ENCODE measurements around the gene FHL1.
"Not testable (repeated sequence)": the region's sequence is repeated elsewhere in the genome, so short reads cannot be mapped to it uniquely, and the experiment has no call there.

Gene FHL1

DNA sequence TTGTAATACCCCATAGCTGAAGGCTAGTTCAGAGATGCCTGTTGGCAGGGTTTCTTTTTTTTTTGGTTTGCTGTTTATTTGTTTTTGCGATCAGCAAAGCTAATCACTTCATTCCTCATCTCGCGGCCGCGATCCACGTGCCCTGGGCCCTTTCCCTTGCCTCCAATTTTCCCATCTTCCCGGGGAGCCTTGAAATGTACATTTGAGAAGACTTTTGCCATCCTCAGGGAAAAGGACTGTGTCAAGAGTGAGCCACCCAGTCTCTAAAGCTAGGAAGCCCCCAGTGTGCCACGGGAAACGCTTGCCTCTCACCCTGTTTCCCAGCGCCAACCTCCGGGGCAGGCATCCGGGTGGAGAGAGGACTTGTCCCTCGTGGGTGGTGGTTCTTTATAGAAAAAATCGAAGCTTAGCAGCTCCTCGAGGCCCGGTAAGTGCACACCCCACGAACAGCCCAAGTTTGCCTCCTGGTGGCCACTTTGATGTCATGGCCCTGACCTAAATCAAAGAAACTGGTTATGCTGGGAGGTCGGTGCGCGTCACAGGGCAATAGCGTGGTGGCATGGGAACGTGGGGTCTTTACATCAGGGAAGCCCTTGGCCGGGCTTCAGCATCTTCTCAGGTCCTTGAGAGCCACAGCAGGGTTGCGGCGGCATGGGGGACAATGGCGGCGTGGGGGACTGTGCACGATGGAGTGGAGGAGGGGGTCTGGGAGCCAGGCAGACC, 61.8 kb downstream of the FHL1 start:
- no peak for DNase-seq (ENCODE audit: low read depth in 3 of 3)

DNA sequence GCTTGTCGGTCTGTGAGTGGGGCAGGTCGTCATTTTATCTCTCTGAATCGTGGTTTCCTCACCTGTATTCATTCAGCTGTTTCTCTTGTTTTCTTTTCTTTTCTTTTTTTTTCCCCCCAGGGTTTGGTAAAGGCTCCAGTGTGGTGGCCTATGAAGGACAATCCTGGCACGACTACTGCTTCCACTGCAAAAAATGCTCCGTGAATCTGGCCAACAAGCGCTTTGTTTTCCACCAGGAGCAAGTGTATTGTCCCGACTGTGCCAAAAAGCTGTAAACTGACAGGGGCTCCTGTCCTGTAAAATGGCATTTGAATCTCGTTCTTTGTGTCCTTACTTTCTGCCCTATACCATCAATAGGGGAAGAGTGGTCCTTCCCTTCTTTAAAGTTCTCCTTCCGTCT, 62.4 kb downstream of the FHL1 start:
- no peak for DNase-seq (ENCODE audit: low read depth in 3 of 3)

DNA sequence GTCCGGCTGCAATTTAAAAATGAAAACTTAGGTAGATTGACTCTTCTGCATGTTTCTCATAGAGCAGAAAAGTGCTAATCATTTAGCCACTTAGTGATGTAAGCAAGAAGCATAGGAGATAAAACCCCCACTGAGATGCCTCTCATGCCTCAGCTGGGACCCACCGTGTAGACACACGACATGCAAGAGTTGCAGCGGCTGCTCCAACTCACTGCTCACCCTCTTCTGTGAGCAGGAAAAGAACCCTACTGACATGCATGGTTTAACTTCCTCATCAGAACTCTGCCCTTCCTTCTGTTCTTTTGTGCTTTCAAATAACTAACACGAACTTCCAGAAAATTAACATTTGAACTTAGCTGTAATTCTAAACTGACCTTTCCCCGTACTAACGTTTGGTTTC, 62.9 kb downstream of the FHL1 start:
- no peak for DNase-seq (ENCODE audit: low read depth in 3 of 3)

DNA sequence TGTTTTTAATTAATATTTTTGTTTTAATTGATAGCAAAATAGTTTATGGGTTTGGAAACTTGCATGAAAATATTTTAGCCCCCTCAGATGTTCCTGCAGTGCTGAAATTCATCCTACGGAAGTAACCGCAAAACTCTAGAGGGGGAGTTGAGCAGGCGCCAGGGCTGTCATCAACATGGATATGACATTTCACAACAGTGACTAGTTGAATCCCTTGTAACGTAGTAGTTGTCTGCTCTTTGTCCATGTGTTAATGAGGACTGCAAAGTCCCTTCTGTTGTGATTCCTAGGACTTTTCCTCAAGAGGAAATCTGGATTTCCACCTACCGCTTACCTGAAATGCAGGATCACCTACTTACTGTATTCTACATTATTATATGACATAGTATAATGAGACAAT, 63.5 kb downstream of the FHL1 start:
- no peak for DNase-seq (ENCODE audit: low read depth in 3 of 3)

DNA sequence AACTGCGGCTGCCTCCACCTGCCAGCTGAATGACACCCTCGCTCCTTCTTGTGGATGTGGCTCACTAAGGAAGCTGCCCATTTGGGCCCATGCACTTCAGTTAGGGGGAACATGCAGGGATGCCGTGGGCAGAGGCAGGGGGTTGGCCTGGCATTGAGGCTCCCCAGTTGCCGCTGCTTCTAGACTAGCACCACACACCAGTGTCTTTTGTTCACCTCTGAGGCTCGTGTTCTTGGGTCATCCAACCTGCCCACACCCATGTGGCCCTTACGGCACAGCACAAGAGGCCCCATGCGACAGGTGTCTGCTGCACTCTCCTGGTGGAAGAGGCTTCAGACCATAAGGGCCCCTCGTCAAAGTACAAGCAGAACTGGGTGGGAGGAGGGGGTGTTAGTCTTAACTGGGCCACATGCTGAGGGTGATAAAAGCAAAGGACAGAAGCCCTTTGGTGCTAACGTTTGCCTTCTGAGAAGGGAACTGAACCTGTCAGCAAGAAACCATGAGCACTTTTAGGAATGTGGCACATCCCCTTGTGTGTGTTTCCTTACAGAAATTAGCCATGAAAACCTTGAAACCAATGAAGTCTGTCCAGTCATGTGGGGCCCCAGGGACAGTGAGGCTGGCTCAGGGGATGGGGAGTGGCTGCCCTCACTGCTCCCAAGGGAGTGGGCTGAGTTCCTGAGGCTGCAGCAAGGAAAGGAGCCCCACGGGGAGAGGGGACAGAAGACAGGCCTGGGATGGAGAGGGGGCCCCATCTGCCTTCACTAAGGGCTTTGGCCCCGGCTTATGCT, 64.6 kb downstream of the FHL1 start:
- no peak for DNase-seq (ENCODE audit: low read depth in 3 of 3)

DNA sequence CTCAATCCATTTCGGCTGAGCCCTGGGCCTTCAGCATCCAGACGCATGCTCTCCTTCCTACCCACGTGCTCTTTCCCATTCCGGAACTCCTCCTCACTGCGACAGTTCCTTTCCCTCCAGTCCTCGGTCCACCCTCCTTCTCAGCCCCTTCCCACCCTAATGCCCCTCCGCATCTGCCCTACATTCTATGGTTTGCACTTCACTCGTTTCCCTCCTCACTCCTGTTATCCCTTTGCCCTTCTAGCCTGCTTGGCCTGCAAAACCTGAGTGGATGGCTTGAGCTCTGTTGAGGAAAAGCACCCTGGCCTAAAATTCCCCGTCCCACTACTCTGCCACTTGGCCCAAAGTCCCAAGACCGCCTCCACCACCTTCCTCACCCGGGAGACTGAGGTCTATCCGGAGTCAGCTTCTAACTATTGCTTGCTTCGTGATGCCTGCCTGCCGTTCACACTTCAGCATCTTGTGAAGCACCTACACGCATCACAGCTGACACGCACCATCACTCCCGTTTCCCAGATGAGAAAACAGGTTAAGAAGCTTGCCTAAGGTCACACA, 65.3 kb downstream of the FHL1 start:
- DNase-seq (ENCODE audit: low read depth in 3 of 3) = no peak

DNA sequence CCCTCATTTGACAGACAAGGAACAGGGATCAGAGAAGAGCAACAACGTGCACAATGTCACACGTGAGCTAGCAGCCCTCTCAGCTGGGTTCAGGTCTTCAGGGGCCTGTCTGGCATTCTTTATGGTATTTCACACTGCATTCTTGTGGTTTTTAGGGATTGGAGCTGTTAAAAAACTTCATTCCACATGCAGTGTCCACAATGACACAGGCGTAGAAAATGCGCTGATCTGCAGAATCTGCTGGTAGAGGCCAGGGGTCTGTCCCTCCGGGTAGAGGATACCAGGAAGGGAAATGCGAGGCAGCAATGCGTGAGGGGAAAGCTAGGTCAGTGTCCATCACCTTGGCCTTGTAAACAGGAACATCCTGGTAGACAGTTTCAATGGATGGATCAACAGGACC, 67.2 kb downstream of the FHL1 start:
- no peak for DNase-seq (ENCODE audit: low read depth in 3 of 3)

DNA sequence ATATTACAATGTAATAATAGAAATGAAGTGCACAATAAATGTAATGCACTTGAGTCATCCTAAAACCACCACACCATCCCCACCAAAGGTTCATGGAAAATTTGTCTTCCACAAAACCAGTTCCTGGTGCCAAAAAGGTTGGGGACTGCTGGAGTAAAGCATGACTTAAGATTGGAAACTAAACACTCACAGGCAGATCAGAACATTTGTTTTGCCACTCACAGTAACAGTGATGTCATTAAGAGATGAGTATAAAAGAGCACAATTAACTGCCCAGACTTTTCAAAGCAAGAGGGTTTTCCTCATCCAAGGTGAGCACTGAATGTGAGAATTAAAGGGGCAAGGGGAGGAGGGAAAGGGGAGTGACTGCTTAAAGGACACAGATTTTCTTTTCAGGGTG, 68.2 kb downstream of the FHL1 start:
- DNase-seq (ENCODE audit: low read depth in 3 of 3) = no peak

DNA sequence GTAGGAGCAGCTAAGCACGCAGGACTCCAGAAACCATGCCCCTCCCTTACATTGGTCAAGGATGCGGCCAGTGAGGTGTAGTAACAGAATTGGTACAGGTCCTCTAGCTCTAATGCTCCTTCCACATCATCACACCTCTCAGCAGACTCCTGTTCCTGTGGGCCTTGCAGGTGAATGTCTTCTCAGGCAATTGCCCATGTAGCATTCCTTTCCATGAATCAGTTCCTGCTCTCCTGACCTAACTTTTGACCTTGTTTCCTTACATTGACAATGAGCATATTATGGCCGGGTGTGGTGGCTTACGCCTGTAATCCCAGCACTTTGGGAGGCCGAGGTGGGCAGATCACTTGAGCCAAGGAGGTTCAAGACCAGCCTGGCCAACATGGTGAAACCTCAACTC, 72.6 kb downstream of the FHL1 start:
- DNase-seq (ENCODE audit: low read depth in 3 of 3) = no peak

DNA sequence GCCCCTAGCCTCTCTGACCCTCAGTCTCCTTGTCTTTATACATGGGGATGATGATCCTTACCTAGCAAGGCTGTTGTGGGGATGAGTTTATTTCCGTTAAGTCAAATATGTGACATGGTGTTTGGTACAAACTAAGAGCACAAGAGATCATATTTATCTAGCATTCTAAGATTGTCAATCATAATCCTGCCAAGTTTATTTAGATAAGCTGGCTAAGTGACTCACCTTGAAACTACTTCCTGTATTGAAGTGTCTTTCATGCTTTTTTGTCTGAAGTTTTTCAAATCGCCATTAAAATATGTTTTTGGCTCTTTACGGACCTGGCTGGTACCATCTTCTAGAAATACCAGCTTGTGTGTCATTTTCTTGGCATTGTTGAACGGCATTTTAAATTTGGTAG, 73.2 kb downstream of the FHL1 start:
- no peak for DNase-seq (ENCODE audit: low read depth in 3 of 3)

DNA sequence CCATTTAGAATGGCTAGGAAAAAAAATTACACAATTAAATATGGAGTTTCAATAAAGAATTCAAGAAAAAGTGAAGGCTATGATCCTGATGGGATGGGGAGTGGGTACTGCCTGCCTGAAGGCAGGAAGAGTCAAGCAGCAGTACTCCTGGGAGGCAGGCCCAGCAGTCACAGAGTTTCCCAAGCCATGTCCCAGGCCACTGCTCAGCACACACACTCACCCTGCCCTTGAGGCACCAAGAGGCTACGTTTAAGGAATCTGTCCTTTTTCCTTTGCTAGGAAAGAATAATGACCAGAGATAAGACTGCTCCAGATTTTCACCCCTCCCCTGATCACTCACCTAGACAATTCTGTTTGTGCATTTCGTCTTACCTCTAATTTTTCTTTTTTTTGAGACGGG, 73.6 kb downstream of the FHL1 start:
- DNase-seq (ENCODE audit: low read depth in 3 of 3) = no peak

DNA sequence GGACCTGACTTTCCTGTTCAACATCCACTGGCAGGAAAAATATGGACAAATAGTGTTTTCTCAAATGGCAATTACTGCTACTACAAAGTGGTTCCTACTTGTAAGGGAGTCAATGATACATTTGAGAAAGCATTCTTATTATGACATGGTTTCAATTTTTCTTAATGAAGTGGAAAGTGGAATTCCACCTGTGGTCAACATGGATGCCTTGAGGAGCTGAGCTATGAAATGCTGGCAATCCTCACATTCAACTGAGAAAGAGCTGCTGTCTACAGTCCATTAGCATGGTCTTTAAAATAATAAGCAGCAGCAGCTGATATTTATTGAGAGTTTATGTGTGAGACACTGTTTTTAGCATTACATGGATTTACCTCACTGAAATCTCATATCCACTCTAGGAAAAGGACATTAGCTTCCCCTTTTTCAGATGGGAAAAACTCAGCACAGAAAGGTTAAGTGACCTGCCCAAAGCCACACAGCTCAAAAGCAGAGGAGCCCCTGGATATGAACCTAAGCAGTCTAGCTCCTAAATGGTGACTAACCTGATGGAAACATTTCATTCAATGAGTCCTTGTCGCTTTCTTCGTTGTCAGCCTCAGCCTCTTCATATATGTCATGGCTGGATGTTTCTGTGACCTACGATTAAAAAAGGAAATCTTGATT, 74.6 kb downstream of the FHL1 start:
- DNase-seq (ENCODE audit: low read depth in 3 of 3) = no peak

DNA sequence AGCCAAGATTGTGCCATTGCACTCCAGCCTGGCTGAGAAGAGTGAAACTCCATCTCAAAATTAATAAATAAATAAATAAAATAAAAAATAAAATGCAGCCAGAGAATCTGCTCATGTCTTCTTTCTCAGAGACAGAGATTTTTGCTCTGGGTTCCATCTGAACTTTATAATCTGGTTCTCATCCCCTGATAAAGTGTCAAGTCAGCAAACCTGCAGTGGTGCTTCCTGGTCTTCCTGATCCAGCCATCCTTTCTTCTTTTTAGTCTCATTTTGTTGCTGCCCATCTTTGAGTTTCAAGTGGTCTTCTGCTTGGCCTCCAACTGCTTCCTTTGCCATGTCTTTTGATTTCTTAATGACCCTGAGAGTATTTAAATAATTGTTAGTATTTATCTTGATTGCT, 79.7 kb downstream of the FHL1 start:
- DNase-seq (ENCODE audit: low read depth in 3 of 3) = no peak

DNA sequence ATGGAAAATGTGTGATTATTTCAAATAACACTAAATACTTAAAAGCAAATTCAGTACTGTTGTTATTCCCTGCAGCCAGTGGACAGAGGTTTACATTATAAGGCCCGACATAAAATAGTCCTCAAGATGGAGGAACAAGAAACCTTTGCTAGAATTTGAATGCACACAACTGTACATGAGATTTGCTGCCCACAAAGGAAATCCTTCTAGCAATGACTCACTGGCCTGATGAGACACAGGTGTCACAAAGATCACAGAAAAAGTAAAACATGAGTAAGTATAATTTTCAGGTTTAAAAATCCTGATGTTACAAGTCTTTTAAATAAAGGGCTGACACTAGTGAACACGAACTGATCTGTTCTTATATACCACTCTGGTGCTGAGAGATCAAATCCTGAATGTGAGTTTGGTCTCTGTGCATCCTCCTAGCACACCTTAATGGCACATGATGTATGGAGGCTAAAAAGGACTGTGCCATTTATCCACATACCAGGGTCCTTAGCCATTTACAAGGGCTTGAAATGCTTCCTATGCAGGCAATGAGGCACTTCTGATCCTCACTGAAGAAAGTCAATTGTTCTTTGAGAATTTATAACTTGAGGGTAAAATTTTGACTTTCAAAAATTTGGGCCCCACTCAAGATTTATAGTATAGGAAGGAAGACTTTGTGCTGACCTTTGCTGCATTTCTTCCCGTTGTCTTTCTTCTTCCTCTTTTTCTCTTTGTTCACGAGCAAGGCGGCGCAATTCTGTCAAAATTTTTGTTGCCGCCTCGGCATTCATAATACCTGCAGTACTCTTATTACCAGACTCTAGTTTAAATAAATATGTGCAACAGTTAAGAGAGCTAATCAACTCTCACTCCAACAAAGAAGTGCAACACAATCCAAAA, 80.9 kb downstream of the FHL1 start:
- DNase-seq (ENCODE audit: low read depth in 3 of 3) = no peak

DNA sequence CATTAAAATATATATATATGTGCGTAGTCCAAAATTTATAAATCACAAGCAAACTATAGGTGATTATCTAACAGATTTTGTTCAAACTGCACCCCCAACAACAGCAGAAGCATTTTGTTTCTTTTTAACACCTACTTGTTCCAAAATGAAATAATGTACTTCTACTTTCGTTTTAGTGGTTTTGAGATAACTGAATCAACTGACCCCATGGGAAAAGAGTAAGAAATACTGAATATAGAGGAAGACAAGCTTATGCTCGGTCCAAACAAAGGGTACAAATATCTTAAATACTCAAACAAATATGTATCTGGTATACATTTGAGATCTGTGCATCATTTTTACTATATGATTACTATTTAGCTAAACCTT, 81.5 kb downstream of the FHL1 start:
- DNase-seq (ENCODE audit: low read depth in 3 of 3) = no peak

DNA sequence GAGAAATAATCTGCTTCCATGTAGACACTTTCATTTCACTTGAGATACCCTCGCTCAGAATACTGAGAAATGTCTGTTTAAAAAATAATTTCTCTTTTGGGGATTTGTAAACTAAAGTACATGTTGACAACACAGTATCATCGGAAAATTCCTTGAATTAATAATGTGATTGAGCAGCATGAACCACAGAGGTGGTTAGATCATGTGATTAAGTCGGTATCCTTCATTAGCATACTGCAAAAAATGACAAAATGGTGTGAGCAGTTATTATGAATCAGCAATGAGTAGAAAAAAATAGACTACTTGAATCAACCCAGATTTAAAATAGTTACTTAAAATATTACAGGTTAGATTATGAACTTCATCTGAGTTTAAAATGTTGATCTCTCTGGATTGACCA, 89.7 kb downstream of the FHL1 start:
- no peak for DNase-seq (ENCODE audit: low read depth in 3 of 3)

DNA sequence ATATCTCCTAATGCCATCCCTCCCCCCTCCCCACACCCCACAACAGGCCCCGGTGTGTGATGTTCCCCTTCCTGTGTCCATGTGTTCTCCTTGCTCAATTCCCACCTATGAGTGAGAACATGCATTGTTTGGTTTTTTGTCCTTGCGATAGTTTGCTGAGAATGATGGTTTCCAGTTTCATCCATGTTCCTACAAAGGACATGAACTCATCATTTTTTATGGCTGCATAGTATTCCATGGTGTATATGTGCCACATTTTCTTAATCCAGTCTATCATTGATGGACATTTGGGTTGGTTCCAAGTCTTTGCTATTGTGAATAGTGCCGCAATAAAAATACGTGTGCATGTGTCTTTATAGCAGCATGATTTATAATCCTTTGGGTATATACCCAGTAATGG, 90.5 kb downstream of the FHL1 start:
- DNase-seq (ENCODE audit: low read depth in 3 of 3) = not testable (repeated sequence)

DNA sequence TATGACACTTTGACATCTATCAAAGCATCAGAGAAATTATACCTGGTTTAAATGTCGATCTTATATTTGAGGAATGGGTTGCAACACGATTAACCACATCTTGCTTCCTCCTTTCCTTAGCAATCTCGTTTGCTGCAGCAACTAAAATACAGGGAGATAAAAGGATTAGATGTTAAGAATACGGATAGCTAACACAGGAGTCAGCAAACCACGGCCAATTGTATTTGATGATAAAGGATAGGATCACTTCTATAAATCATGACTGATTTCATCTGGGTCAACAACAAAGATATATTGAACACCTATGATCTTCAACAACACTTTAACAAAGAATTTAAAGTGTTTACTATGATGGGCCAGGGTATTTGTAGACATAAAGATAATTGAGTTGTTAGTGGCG, 98.9 kb downstream of the FHL1 start:
- no peak for DNase-seq (ENCODE audit: low read depth in 3 of 3)

DNA sequence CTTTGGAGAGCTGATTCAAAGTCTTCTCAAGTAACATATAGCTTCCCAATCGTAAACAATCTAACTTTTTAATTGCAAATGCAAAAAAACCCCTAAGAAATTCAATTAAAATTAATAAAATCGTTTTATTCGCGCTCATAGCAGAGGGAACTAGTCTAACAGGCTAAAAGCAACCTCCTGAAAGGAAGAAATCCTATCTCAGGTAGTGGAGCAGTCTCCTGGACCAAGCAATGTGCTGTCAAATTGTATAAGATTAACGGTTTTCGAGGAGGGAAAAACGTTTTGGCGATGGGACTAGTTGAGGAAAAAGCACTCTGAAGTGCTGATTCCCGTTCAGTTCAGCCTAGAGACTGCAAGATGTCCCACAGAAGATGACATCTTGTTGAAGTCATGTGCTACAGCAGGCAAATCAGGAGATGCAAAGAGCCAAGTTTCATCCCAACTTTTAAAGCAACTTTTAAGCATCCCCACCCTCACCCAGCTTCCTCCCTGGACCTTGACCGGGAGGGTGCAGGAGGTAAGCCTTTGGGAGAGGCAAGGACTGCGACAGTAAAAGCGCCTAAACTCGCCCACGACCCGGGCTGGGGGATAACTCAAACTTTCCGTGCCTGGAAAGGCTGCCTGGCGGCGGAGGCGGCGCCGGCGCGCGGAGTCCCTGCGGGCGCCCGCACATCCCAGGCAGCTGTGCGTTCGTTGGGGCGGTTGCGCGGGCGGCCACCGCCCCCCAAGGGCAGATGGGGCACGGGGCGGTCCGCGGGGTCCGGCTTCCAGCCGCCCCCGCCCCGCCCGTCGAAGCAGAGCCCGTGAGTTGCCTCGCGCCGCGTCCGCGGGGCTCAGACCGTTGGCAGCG, 103.1 kb downstream of the FHL1 start:
- DNase-seq (ENCODE audit: low read depth in 3 of 3) = peak in 1 of 3 donors; percentile 20

DNA sequence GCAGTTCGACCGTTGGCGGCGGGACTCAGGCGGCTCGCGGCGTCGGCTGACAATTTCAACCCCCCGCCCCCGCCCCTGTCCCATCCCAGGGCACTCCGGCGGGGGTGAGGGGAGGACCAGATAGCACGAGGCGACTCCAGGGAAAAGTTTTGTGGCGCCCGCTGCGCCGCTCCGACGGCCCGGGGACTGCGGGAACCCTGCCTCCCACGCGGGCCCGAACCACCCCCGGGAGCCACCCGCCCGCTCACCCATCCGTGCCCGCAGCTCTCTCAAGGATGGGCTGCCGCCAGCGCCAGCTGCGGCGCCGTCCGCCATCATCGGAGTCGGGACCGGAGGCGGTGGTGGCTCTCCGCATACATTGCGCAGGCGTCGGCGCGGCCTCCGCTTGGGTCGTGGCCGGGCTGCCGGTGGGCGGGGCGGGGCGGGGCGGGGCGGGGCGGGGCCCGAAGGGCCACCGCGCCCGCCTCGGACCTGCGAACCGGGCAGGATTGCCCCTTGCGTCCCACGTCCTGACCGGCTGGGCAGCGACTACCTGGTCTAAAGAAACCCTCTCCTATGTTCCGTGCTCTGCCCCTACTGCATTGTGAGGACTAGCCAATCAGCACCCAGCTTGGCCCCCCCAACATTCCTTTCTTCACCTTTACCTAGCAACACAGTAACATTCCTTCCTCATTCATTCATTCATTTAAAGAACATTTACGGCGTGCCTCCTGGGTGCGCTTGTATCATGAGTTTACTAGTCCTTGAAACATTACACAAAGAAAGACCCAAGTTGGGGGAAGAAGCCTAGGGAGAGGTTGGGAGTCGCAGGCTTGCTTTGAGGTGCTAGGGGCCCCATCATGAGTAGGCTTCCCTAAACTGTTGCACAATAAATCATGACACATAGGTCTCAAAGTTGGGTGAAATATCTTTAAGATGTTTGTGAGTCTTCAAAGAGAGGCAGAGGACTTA, 104.0 kb downstream of the FHL1 start, which contains the start of gene MAP7D3:
MAP7D3 (minus strand) TSS at position 360 of the 951 bp plus-strand sequence; CDS start at position 318, 42 bp downstream.
- peak; percentile 35 to 61 (median 42) for DNase-seq (ENCODE audit: low read depth in 3 of 3)
